Right renal pelvis (tissue), 4 donors: ENCODE data around the gene FHIT. TPM values are rescaled to one million over a fixed set of nuclear protein-coding genes. Genes with fewer than 3 reads are reported as not detected.

Source experiments
- DNase-seq, 4 donors: peaks; one replicate each; pipeline ENCODE4 v3.0.0-alpha.2; 2013; ENCODE audit warnings: low read depth in 4 of 4, low spot score in 3 of 4, missing footprints in 1 of 4
- polyA plus RNA-seq, 4 donors: library from polyadenylated mRNA; unstranded; fragments of 120-200 nt; gene quantifications; one replicate each; pipeline ENCODE4 v1.2.1, GENCODE V29; 2013; ENCODE audit not compliant: insufficient read length in 4 of 4

Gene FHIT
- polyA plus RNA-seq, 4 donors: 24.5 to 27.4 (median 26.6) TPM

- DNase-seq: no peak
Measured at GRCh38 chr3:60053526-60054265, 1197.6 kb downstream of the FHIT start.

- no peak for DNase-seq
Measured at GRCh38 chr3:60048447-60048848, 1202.8 kb downstream of the FHIT start.

- no peak for DNase-seq
Measured at GRCh38 chr3:60047426-60048200, 1203.6 kb downstream of the FHIT start.

GRCh38 chr3:60046210-60046609, 1205.0 kb downstream of the FHIT start:
- no peak for DNase-seq

GRCh38 chr3:60045686-60046085, 1205.6 kb downstream of the FHIT start:
- no peak for DNase-seq

- no peak for DNase-seq
Measured at GRCh38 chr3:60036803-60037202, 1214.4 kb downstream of the FHIT start.

GRCh38 chr3:60033901-60034453, 1217.3 kb downstream of the FHIT start:
- DNase-seq: no peak

- no peak for DNase-seq
Measured at GRCh38 chr3:60030982-60031381, 1220.3 kb downstream of the FHIT start.

GRCh38 chr3:60028233-60028632, 1223.0 kb downstream of the FHIT start:
- no peak for DNase-seq

GRCh38 chr3:60027335-60027734, 1223.9 kb downstream of the FHIT start:
- DNase-seq: no peak

- DNase-seq: peak in 2 of 4 donors; percentile 22 to 43
Measured at GRCh38 chr3:60025096-60026050, 1225.9 kb downstream of the FHIT start.

GRCh38 chr3:60024400-60024799, 1226.9 kb downstream of the FHIT start:
- DNase-seq: no peak

- DNase-seq: no peak
Measured at GRCh38 chr3:60023189-60023588, 1228.1 kb downstream of the FHIT start.

- no peak for DNase-seq
Measured at GRCh38 chr3:60017631-60018030, 1233.6 kb downstream of the FHIT start.

- DNase-seq: no peak
Measured at GRCh38 chr3:60015032-60015705, 1236.1 kb downstream of the FHIT start.

- DNase-seq: no peak
Measured at GRCh38 chr3:60013241-60013640, 1238.0 kb downstream of the FHIT start.

- DNase-seq: no peak
Measured at GRCh38 chr3:60011218-60011617, 1240.0 kb downstream of the FHIT start.

GRCh38 chr3:60010781-60011180, 1240.5 kb downstream of the FHIT start:
- DNase-seq: no peak

GRCh38 chr3:60009931-60010478, 1241.2 kb downstream of the FHIT start:
- no peak for DNase-seq

GRCh38 chr3:60001369-60001768, 1249.9 kb downstream of the FHIT start:
- DNase-seq: no peak
